Panc1 (cell line): ENCODE data around the gene XRCC6.

ENCODE experiments used
- CTCF ChIP-seq: fragments of 450-650 bp; IDR thresholded peaks from 2 replicates; pipeline ENCODE4 v1.5.1; 2017; ENCODE audit warnings: mild to moderate bottlenecking
- POLR2AphosphoS5 ChIP-seq: IDR thresholded peaks from 2 replicates; pipeline ENCODE4 v1.6.1; 2012; ENCODE audit warnings: mild to moderate bottlenecking, low read depth, low read length, moderate library complexity
- REST ChIP-seq, 2 experiments: IDR thresholded peaks; 2 replicates each; pipeline ENCODE4 v1.6.1; 2011 to 2012; ENCODE audit warnings: low read depth in 2 of 2, control low read depth in 1 of 2, low read length in 1 of 2, mild to moderate bottlenecking in 1 of 2, moderate library complexity in 1 of 2; ENCODE audit not compliant: insufficient read depth in 1 of 2
- SIN3A ChIP-seq: IDR thresholded peaks from 2 replicates; pipeline ENCODE4 v1.6.1; 2012; ENCODE audit warnings: low read depth, mild to moderate bottlenecking, low read length, moderate library complexity, borderline replicate concordance; ENCODE audit not compliant: insufficient read depth

GRCh38 chr22:41661713-41662112, 40.6 kb downstream of the XRCC6 start:
- TF ChIP-seq CTCF (no peak), SIN3A (no peak), POLR2AphosphoS5 (no peak), REST (IDR thresholded peaks at IDR 0.05; ENCODE audit: insufficient read depth in 1 of 2, low read depth in 2 of 2, low read length in 1 of 2) (no peak)
